ENCODE data around the gene GREB1. TPM values are rescaled to one million over a fixed set of nuclear protein-coding genes. Genes with fewer than 3 reads are reported as not detected.

The GREB1 gene
- total and polyA plus RNA-seq, 2 of the 13 experiments (the other 11 are each of a cell fraction or from before 2014, with no cell fraction given), result 31.3 to 61.2 TPM

DNA sequence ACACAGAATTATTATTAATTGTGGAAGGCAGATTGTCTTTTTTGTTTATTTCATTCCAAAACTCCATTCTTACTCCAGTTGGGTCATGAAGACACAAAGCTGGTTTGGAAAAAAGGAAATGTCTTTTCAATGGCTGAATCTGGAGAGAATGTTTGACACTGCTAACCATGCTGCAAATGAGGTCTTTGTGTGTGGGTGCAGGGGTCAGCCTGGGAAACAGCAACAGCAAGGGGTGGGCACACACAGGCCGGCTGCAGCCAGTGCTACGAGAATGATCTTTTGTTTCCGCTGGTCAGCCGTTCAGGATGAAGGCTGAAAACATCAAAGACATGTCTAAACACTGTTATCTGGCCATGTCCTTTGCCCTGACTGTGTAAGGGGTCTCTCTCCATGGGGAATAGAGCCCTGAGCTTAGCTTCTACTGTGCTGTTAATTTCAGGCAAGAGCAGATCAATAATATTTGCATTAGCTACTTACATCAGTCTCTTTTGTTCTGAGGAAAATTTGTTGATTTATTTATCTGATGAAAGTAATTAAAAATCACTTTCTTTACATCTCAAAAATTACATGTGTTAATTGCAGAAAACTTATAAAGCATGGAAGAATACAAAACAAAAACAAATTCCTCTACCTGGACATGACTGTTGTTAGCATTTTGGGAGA is 34.6 kb upstream of the GREB1 start (continued):
- TF ChIP-seq, protein P1, sequence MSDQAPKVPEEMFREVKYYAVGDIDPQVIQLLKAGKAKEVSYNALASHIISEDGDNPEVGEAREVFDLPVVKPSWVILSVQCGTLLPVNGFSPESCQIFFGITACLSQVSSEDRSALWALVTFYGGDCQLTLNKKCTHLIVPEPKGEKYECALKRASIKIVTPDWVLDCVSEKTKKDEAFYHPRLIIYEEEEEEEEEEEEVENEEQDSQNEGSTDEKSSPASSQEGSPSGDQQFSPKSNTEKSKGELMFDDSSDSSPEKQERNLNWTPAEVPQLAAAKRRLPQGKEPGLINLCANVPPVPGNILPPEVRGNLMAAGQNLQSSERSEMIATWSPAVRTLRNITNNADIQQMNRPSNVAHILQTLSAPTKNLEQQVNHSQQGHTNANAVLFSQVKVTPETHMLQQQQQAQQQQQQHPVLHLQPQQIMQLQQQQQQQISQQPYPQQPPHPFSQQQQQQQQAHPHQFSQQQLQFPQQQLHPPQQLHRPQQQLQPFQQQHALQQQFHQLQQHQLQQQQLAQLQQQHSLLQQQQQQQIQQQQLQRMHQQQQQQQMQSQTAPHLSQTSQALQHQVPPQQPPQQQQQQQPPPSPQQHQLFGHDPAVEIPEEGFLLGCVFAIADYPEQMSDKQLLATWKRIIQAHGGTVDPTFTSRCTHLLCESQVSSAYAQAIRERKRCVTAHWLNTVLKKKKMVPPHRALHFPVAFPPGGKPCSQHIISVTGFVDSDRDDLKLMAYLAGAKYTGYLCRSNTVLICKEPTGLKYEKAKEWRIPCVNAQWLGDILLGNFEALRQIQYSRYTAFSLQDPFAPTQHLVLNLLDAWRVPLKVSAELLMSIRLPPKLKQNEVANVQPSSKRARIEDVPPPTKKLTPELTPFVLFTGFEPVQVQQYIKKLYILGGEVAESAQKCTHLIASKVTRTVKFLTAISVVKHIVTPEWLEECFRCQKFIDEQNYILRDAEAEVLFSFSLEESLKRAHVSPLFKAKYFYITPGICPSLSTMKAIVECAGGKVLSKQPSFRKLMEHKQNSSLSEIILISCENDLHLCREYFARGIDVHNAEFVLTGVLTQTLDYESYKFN (CRISPR knock-in tag; conservative IDR thresholded peaks at IDR 0.05), result peak; percentile 100
- TF ChIP-seq RBM22 (optimal IDR thresholded peaks at IDR 0.05; ENCODE audit: low read length) (no peak), ZNF256 (CRISPR knock-in tag; conservative IDR thresholded peaks at IDR 0.05) (0 out of 2 replicates have a peak, but pooled peaks have one; percentile 20), ZNF558 (CRISPR knock-in tag; IDR thresholded peaks at IDR 0.05; ENCODE audit: borderline replicate concordance) (peak; percentile 29; the same call in 1 of the 2 replicates), ZNF350 (CRISPR knock-in tag; IDR thresholded peaks at IDR 0.05; ENCODE audit: borderline replicate concordance, low read depth) (peak; percentile 83; the same call in 1 of the 2 replicates), ASH2L (IDR thresholded peaks at IDR 0.05; ENCODE audit: insufficient read length, low read depth, low read length) (peak; percentile 96), ZBTB21 (CRISPR knock-in tag; IDR thresholded peaks at IDR 0.05) (0 out of 2 replicates have a peak, but pooled peaks have one; percentile 35), GATA4 (IDR thresholded peaks at IDR 0.05; ENCODE audit: borderline replicate concordance, low read depth) (peak; percentile 99)
- TF ChIP-seq, protein P2, sequence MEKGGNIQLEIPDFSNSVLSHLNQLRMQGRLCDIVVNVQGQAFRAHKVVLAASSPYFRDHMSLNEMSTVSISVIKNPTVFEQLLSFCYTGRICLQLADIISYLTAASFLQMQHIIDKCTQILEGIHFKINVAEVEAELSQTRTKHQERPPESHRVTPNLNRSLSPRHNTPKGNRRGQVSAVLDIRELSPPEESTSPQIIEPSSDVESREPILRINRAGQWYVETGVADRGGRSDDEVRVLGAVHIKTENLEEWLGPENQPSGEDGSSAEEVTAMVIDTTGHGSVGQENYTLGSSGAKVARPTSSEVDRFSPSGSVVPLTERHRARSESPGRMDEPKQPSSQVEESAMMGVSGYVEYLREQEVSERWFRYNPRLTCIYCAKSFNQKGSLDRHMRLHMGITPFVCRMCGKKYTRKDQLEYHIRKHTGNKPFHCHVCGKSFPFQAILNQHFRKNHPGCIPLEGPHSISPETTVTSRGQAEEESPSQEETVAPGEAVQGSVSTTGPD (CRISPR knock-in tag; IDR thresholded peaks at IDR 0.05), result peak; percentile 60; the same call in 1 of the 2 replicates
- TF ChIP-seq, protein P3, sequence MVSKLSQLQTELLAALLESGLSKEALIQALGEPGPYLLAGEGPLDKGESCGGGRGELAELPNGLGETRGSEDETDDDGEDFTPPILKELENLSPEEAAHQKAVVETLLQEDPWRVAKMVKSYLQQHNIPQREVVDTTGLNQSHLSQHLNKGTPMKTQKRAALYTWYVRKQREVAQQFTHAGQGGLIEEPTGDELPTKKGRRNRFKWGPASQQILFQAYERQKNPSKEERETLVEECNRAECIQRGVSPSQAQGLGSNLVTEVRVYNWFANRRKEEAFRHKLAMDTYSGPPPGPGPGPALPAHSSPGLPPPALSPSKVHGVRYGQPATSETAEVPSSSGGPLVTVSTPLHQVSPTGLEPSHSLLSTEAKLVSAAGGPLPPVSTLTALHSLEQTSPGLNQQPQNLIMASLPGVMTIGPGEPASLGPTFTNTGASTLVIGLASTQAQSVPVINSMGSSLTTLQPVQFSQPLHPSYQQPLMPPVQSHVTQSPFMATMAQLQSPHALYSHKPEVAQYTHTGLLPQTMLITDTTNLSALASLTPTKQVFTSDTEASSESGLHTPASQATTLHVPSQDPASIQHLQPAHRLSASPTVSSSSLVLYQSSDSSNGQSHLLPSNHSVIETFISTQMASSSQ (IDR thresholded peaks at IDR 0.05; ENCODE audit: low read depth), result peak; percentile 88
- TF ChIP-seq, protein P3 (CRISPR knock-in tag; IDR thresholded peaks at IDR 0.05; ENCODE audit: borderline replicate concordance), result peak; percentile 97
- TF ChIP-seq, protein P4, sequence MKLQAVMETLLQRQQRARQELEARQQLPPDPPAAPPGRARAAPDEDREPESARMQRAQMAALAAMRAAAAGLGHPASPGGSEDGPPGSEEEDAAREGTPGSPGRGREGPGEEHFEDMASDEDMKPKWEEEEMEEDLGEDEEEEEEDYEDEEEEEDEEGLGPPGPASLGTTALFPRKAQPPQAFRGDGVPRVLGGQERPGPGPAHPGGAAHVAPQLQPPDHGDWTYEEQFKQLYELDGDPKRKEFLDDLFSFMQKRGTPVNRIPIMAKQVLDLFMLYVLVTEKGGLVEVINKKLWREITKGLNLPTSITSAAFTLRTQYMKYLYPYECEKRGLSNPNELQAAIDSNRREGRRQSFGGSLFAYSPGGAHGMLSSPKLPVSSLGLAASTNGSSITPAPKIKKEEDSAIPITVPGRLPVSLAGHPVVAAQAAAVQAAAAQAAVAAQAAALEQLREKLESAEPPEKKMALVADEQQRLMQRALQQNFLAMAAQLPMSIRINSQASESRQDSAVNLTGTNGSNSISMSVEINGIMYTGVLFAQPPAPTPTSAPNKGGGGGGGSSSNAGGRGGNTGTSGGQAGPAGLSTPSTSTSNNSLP (IDR thresholded peaks at IDR 0.05; ENCODE audit: low read depth, low read length), result peak; percentile 98
- TF ChIP-seq, protein P5, sequence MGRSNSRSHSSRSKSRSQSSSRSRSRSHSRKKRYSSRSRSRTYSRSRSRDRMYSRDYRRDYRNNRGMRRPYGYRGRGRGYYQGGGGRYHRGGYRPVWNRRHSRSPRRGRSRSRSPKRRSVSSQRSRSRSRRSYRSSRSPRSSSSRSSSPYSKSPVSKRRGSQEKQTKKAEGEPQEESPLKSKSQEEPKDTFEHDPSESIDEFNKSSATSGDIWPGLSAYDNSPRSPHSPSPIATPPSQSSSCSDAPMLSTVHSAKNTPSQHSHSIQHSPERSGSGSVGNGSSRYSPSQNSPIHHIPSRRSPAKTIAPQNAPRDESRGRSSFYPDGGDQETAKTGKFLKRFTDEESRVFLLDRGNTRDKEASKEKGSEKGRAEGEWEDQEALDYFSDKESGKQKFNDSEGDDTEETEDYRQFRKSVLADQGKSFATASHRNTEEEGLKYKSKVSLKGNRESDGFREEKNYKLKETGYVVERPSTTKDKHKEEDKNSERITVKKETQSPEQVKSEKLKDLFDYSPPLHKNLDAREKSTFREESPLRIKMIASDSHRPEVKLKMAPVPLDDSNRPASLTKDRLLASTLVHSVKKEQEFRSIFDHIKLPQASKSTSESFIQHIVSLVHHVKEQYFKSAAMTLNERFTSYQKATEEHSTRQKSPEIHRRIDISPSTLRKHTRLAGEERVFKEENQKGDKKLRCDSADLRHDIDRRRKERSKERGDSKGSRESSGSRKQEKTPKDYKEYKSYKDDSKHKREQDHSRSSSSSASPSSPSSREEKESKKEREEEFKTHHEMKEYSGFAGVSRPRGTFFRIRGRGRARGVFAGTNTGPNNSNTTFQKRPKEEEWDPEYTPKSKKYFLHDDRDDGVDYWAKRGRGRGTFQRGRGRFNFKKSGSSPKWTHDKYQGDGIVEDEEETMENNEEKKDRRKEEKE (IDR thresholded peaks at IDR 0.05), result no peak

Measured in HepG2 (cell line).